Measurements from ENCODE around the gene PMS2.

DNA sequence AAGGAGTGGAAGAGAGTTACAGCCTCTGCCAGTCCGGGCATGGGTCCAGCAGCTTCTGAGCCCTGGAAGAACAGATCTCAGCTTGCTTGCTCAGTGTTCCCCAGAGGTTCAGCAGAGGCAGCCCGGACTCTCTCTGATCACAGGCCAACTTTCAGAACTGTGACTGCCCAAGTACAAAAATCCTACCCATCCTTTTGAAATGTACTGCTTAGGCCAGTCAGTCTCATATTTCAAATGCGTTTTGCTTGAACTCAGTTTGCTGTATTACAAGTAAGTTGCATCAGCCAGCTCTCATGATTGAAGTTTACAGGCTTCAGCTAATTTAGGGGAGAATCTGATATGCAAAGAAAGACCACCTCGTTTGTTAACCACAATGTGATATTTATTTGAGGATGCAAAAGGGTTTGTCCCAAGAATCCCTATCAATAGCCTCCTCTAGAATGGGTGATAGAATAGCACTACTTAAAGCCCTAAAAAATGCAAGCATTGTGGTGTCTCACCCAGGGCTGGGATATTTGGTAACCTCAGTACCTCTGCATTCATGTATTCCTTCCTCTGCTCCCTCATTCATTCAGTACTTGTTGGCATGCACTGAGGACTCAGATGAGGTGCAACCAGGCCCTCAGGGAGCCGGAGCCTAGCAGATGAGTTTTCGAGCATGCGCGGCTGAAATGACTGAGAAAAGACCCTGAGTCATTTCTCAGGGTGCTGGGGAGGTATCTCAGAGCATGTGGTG is 7.2 kb upstream of the PMS2 start:
- TF ChIP-seq EP300 (IDR thresholded peaks at IDR 0.05), result no peak
- TF ChIP-seq, protein P1, sequence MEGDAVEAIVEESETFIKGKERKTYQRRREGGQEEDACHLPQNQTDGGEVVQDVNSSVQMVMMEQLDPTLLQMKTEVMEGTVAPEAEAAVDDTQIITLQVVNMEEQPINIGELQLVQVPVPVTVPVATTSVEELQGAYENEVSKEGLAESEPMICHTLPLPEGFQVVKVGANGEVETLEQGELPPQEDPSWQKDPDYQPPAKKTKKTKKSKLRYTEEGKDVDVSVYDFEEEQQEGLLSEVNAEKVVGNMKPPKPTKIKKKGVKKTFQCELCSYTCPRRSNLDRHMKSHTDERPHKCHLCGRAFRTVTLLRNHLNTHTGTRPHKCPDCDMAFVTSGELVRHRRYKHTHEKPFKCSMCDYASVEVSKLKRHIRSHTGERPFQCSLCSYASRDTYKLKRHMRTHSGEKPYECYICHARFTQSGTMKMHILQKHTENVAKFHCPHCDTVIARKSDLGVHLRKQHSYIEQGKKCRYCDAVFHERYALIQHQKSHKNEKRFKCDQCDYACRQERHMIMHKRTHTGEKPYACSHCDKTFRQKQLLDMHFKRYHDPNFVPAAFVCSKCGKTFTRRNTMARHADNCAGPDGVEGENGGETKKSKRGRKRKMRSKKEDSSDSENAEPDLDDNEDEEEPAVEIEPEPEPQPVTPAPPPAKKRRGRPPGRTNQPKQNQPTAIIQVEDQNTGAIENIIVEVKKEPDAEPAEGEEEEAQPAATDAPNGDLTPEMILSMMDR (IDR thresholded peaks at IDR 0.05), result no peak
- no peak for TF ChIP-seq POLR2A (IDR thresholded peaks at IDR 0.05)

Measured in gastroesophageal sphincter (tissue), 3 donors.